ENCODE results near the gene WBP2NL. TPM values are rescaled to one million over a fixed set of nuclear protein-coding genes. Genes with fewer than 3 reads are reported as not detected.

WBP2NL gene
- total RNA-seq, 2 donors from 2014 or later, result not detected

- peaks cover 5% of the 10 kb centered on the region for H3K9me3 ChIP-seq (ENCODE audit: control insufficient read depth, low read length)
Observed at GRCh38 chr22:41970601-41971000, 28.0 kb upstream of the WBP2NL start.

DNA sequence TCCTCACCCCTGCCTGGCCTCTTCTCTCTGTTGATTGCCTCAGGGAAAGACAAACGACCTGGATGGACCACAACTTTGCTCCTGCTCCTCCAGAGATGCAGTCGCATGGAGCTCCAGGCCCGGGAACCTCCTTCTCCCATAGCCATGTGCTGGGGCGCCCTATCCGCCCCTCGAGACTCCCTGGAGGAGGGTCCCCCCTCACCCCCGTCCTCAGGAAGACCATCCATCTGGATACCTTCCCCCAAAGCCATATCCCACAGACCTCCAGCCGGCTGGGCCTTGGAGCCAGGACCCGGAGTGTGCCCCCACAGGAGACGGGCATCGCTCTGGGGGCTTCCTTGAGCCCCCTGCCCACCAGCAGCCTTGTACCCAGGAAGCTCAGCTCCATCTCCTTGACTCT lies 27.2 kb upstream of the WBP2NL start:
- H3K4me3 Mint-ChIP-seq, result no peak overlapping the region
- Histone ChIP-seq H3K27ac (ENCODE audit: low read depth, low read length) (no peak overlapping the region), H3K9ac (ENCODE audit: extremely low read depth, low read length, poor library complexity, severe bottlenecking) (no peak overlapping the region), H3K4me1 (ENCODE audit: control insufficient read depth, insufficient read depth, low read length) (peaks cover 3% of the 10 kb centered on the region), H3K9me3 (ENCODE audit: control insufficient read depth, low read length) (peaks cover under 1% of the 10 kb centered on the region), H3K36me3 (ENCODE audit: control insufficient read depth, insufficient read depth, low read length) (no peaks in the 10 kb centered on the region), H3K27me3 (ENCODE audit: control insufficient read depth, insufficient read depth, low read length, poor library complexity, severe bottlenecking) (peaks cover 32% of the 10 kb centered on the region), H3K4me3 (ENCODE audit: low read length) (no peak overlapping the region)
- H3K27ac Mint-ChIP-seq, result no peak overlapping the region
- H3K27me3 Mint-ChIP-seq (ENCODE audit: insufficient read depth), result peaks cover 49% of the 10 kb centered on the region
- 90% methylated on average over 2 to 11 of the region's 11 CpGs for WGBS, 2 experiments (ENCODE audit: insufficient coverage in 1 of 2, insufficient read length in 1 of 2)
- peaks cover 2% of the 10 kb centered on the region for H3K9me3 Mint-ChIP-seq
- no peak for TF ChIP-seq CTCF (conservative IDR thresholded peaks at IDR 0.05)
- no peak for DNase-seq
- H3K4me1 Mint-ChIP-seq, result peaks cover 7% of the 10 kb centered on the region
- no peaks in the 10 kb centered on the region for H3K36me3 Mint-ChIP-seq (ENCODE audit: low read depth)

More at GRCh38 chr22:41970601-41971000, 28.0 kb upstream of the WBP2NL start:
- H3K27ac Mint-ChIP-seq, result no peak overlapping the region
- Histone ChIP-seq H3K4me1 (ENCODE audit: control insufficient read depth, insufficient read depth, low read length) (peaks cover 3% of the 10 kb centered on the region), H3K27ac (ENCODE audit: low read depth, low read length) (no peak overlapping the region), H3K36me3 (ENCODE audit: control insufficient read depth, insufficient read depth, low read length) (no peaks in the 10 kb centered on the region), H3K4me3 (ENCODE audit: low read length) (no peak overlapping the region), H3K9ac (ENCODE audit: extremely low read depth, low read length, poor library complexity, severe bottlenecking) (no peak overlapping the region), H3K27me3 (ENCODE audit: control insufficient read depth, insufficient read depth, low read length, poor library complexity, severe bottlenecking) (peaks cover 24% of the 10 kb centered on the region)
- H3K27me3 Mint-ChIP-seq (ENCODE audit: insufficient read depth), result peaks cover 41% of the 10 kb centered on the region
- no peak overlapping the region for H3K4me3 Mint-ChIP-seq
- no peak for TF ChIP-seq CTCF (conservative IDR thresholded peaks at IDR 0.05)
- H3K9me3 Mint-ChIP-seq, result peaks cover 5% of the 10 kb centered on the region
- no peak for DNase-seq
- peaks cover 7% of the 10 kb centered on the region for H3K4me1 Mint-ChIP-seq
- H3K36me3 Mint-ChIP-seq (ENCODE audit: low read depth), result no peaks in the 10 kb centered on the region
- 78 to 96% methylated on average over 1 to 2 of the region's 2 CpGs for WGBS, 2 experiments (ENCODE audit: insufficient coverage in 1 of 2, insufficient read length in 1 of 2)

GRCh38 chr22:41974691-41975290 lies 23.8 kb upstream of the WBP2NL start:
- Mint-ChIP-seq H3K4me1 (peaks cover 6% of the 10 kb centered on the region), H3K27me3 (ENCODE audit: insufficient read depth) (peaks cover 74% of the 10 kb centered on the region), H3K27ac (no peak overlapping the region), H3K4me3 (no peak overlapping the region), H3K9me3 (no peaks in the 10 kb centered on the region), H3K36me3 (ENCODE audit: low read depth) (no peaks in the 10 kb centered on the region)
- Histone ChIP-seq H3K4me1 (ENCODE audit: control insufficient read depth, insufficient read depth, low read length) (no peaks in the 10 kb centered on the region), H3K4me3 (ENCODE audit: low read length) (no peak overlapping the region), H3K27me3 (ENCODE audit: control insufficient read depth, insufficient read depth, low read length, poor library complexity, severe bottlenecking) (peaks cover 53% of the 10 kb centered on the region), H3K9me3 (ENCODE audit: control insufficient read depth, low read length) (no peaks in the 10 kb centered on the region), H3K9ac (ENCODE audit: extremely low read depth, low read length, poor library complexity, severe bottlenecking) (no peak overlapping the region), H3K36me3 (ENCODE audit: control insufficient read depth, insufficient read depth, low read length) (no peaks in the 10 kb centered on the region), H3K27ac (ENCODE audit: low read depth, low read length) (no peak overlapping the region)
- no peak for DNase-seq
- WGBS, 2 experiments (ENCODE audit: insufficient coverage in 1 of 2, insufficient read length in 1 of 2), result 89 to 100% methylated on average over 1 to 9 of the region's 10 CpGs
- no peak for TF ChIP-seq CTCF (conservative IDR thresholded peaks at IDR 0.05)

All from endodermal cell (in vitro differentiated cells).